HFF-Myc (cell line): ENCODE results near the gene MTFR1L.

Experiments used
- DNase-seq: peaks from one replicate; pipeline ENCODE4 v3.0.0-alpha.2; 2011; ENCODE audit warnings: low read depth; ENCODE audit errors: extremely low read depth
- H3K4me3 ChIP-seq: replicated peaks from 2 replicates; pipeline ENCODE4 v1.5.1; 2011; ENCODE audit warnings: low read depth, mild to moderate bottlenecking, control low read depth, low read length
- TF ChIP-seq, protein P1 (sequence below): IDR thresholded peaks from 2 replicates; pipeline ENCODE4 v1.5.1; 2012; ENCODE audit warnings: mild to moderate bottlenecking, low read depth, low read length, control low read depth; ENCODE audit errors: missing control alignments

Gene MTFR1L

GRCh38 chr1:25774206-25774803 is 45.4 kb upstream of the MTFR1L start:
- DNase-seq: no peak
- TF ChIP-seq, protein P1, sequence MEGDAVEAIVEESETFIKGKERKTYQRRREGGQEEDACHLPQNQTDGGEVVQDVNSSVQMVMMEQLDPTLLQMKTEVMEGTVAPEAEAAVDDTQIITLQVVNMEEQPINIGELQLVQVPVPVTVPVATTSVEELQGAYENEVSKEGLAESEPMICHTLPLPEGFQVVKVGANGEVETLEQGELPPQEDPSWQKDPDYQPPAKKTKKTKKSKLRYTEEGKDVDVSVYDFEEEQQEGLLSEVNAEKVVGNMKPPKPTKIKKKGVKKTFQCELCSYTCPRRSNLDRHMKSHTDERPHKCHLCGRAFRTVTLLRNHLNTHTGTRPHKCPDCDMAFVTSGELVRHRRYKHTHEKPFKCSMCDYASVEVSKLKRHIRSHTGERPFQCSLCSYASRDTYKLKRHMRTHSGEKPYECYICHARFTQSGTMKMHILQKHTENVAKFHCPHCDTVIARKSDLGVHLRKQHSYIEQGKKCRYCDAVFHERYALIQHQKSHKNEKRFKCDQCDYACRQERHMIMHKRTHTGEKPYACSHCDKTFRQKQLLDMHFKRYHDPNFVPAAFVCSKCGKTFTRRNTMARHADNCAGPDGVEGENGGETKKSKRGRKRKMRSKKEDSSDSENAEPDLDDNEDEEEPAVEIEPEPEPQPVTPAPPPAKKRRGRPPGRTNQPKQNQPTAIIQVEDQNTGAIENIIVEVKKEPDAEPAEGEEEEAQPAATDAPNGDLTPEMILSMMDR: no peak
- H3K4me3 ChIP-seq: no peak overlapping the region

- no peak overlapping the region for H3K4me3 ChIP-seq
- no peak for DNase-seq
- TF ChIP-seq, protein P1: no peak
Measured at GRCh38 chr1:25774921-25775771, 44.6 kb upstream of the MTFR1L start.

DNA sequence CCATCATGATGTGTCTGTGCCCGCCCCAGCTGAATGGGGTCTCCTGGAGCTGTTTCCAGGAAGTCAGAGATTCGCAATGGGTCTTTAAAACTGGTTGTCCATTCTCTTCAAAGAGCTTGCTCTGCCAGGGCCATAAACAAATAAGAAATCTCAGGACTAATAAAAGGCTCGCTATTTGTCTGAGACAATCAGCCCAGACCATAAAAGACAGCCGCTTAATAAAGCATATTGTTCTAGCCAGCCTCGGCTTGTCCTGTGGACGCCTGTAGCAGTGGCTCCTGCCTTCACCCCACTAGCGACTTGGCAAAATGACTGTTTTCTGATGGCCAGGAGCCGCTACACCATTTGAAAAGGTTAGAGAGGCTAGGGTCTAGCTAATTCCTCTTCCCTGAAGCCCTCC is 40.4 kb upstream of the MTFR1L start:
- DNase-seq: no peak
- no peak overlapping the region for H3K4me3 ChIP-seq
- TF ChIP-seq, protein P1: no peak

- TF ChIP-seq, protein P1: no peak
Measured at GRCh38 chr1:25779894-25780293, 39.9 kb upstream of the MTFR1L start.

DNA sequence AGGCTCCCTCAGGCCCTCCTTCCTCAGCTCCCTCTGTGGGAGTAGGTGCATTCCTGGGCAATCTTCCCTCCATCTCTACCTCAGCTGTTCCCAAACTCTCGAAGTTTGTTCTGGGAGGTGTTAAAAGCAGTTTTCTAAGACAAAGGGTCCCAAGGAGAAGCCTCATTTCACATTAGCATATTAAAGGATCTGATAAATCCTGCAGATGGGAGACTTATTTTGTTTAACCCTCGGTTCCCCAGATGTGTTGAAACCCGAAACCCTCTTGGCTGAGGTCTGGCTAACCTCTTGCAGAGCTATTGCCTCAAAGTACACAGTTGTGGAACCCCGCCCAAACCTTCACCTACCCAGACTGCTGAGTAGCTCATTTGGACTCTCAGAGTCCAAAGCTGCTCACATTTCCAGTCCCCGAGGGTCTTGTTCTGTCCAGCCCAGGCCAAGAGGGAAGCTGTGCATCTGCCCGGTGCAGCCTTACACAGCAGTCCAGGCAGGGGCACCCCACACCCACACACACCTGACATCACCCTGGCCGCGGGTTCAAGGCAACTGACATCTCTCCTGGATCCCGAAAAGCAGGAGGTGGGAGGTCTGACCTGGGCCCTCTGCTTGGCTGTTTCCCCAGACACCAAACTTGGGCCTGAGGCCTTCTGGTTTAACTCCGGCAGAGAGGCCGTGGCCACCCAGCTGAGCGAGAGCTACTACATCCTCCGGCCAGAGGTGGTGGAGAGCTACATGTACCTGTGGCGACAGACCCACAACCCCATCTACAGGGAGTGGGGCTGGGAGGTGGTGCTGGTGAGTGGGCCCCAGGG is 39.2 kb upstream of the MTFR1L start:
- peak; percentile 31 for DNase-seq
- H3K4me3 ChIP-seq: no peak overlapping the region
- TF ChIP-seq, protein P1: no peak

More at GRCh38 chr1:25779894-25780293, 39.9 kb upstream of the MTFR1L start:
- no peak overlapping the region for H3K4me3 ChIP-seq
- DNase-seq: no peak

- H3K4me3 ChIP-seq: no peak overlapping the region
- TF ChIP-seq, protein P1: no peak
- DNase-seq: no peak
Measured at GRCh38 chr1:25781130-25781433, 38.7 kb upstream of the MTFR1L start.
